Memory B cell (primary cell): Measurements from ENCODE around the gene GPR35.

Source experiments
- ATAC-seq: fragments of 150-1000 bp; cut with Tn5 transposase; 2 replicates; pipeline ENCODE4 v1.10.0; 2021; ENCODE audit warnings: low read depth, mild to moderate bottlenecking, moderate library complexity
- DNase-seq, 2 donors: peaks; one replicate each; pipeline ENCODE4 v3.0.0; 2022; ENCODE audit warnings: low spot score in 2 of 2
- H3K27ac Mint-ChIP-seq: one replicate; pipeline ENCODE4 v1.8.0; 2022; ENCODE audit warnings: mild to moderate bottlenecking, moderate library complexity, mixed read lengths
- H3K27me3 Mint-ChIP-seq: one replicate; pipeline ENCODE4 v1.8.0; 2022; ENCODE audit warnings: mixed read lengths
- H3K36me3 Mint-ChIP-seq: one replicate; pipeline ENCODE4 v1.8.0; 2022; ENCODE audit warnings: mild to moderate bottlenecking, mixed read lengths
- H3K4me1 Mint-ChIP-seq: one replicate; pipeline ENCODE4 v1.8.0; 2022; ENCODE audit warnings: mixed read lengths
- H3K4me3 Mint-ChIP-seq: one replicate; pipeline ENCODE4 v1.8.0; 2022; ENCODE audit warnings: mild to moderate bottlenecking, moderate library complexity, mixed read lengths
- H3K9me3 Mint-ChIP-seq: one replicate; pipeline ENCODE4 v1.8.0; 2022; ENCODE audit warnings: mixed read lengths

The GPR35 gene

DNA sequence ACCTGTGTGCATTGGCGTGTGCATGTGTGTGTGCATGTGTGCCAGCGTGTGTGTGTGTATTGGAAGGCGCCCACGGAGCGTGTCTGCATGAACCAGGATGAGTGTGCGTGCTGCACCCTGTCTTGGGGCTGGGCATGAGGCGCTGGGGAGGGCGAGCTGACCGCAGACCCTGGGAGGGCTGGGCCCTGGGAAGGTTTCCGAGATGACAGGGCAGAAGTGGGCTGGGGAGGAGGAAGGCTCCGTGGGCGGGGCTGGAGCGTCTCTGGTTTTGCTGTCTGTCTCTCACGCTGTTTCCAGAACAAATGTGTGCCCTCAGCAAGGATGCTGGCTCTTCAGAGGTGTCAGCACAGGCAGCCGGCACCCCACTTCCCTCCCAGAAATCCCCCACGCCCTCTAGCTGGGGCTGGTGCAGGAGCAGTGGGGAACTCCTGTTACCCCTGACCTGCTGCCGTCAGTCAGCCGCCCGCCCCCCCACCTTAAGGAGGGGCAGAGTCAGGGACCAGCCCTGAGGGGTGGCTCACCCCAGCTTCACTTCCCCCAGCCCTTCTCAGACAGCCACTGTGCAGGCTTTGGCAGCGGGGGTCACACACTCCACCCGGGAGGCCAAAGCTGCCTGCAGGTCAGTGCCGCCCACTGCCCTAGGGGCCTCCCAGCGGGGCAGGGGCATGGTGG, at the start of gene GPR35:
TSS of gene GPR35 (plus strand) at position 531 of the 672 bp plus-strand sequence. CDS start 4,473 bp downstream, outside the sequence.
- DNase-seq (peak; percentile 62 to 67), ATAC-seq (peak; percentile 87)
- H3K4me1 Mint-ChIP-seq: peaks cover 18% of the 10 kb centered on the region
- H3K27me3 Mint-ChIP-seq: peaks cover 13% of the 10 kb centered on the region
- peak within 1 kb of the TSS; percentile 76 for H3K27ac Mint-ChIP-seq
- no peaks in the 10 kb centered on the region for H3K9me3 Mint-ChIP-seq
- peaks cover 6% of the 10 kb centered on the region for H3K36me3 Mint-ChIP-seq
- peak within 1 kb of the TSS; percentile 21 for H3K4me3 Mint-ChIP-seq

GRCh38 chr2:240576036-240576435, 49.2 kb upstream of the GPR35 start:
- Mint-ChIP-seq H3K9me3 (no peaks in the 10 kb centered on the region), H3K36me3 (peaks cover 22% of the 10 kb centered on the region), H3K27me3 (no peaks in the 10 kb centered on the region), H3K27ac (no peak overlapping the region), H3K4me3 (no peak overlapping the region), H3K4me1 (peaks cover 21% of the 10 kb centered on the region)
- no peak for DNase-seq
- no peak for ATAC-seq

GRCh38 chr2:240576436-240577205, 48.7 kb upstream of the GPR35 start:
- DNase-seq: no peak
- H3K4me1 Mint-ChIP-seq: peaks cover 17% of the 10 kb centered on the region
- no peak overlapping the region for H3K27ac Mint-ChIP-seq

GRCh38 chr2:240577281-240578109, 47.8 kb upstream of the GPR35 start:
- H3K4me1 Mint-ChIP-seq: peaks cover 17% of the 10 kb centered on the region
- peaks cover 24% of the 10 kb centered on the region for H3K36me3 Mint-ChIP-seq
- DNase-seq (no peak), ATAC-seq (no peak)
- peaks cover 1% of the 10 kb centered on the region for H3K9me3 Mint-ChIP-seq
- no peak overlapping the region for H3K4me3 Mint-ChIP-seq
- no peak overlapping the region for H3K27ac Mint-ChIP-seq
- no peaks in the 10 kb centered on the region for H3K27me3 Mint-ChIP-seq

More at GRCh38 chr2:240576436-240577205, 48.7 kb upstream of the GPR35 start:
- Mint-ChIP-seq H3K36me3 (peaks cover 22% of the 10 kb centered on the region), H3K4me3 (no peak overlapping the region), H3K9me3 (no peaks in the 10 kb centered on the region), H3K27me3 (no peaks in the 10 kb centered on the region)
- ATAC-seq: no peak

GRCh38 chr2:240578110-240578450, 47.2 kb upstream of the GPR35 start:
- no peak overlapping the region for H3K27ac Mint-ChIP-seq
- H3K27me3 Mint-ChIP-seq: no peaks in the 10 kb centered on the region
- H3K4me1 Mint-ChIP-seq: peaks cover 17% of the 10 kb centered on the region
- no peak overlapping the region for H3K4me3 Mint-ChIP-seq
- DNase-seq (no peak), ATAC-seq (no peak)
- peaks cover 1% of the 10 kb centered on the region for H3K9me3 Mint-ChIP-seq
- H3K36me3 Mint-ChIP-seq: peaks cover 24% of the 10 kb centered on the region

DNA sequence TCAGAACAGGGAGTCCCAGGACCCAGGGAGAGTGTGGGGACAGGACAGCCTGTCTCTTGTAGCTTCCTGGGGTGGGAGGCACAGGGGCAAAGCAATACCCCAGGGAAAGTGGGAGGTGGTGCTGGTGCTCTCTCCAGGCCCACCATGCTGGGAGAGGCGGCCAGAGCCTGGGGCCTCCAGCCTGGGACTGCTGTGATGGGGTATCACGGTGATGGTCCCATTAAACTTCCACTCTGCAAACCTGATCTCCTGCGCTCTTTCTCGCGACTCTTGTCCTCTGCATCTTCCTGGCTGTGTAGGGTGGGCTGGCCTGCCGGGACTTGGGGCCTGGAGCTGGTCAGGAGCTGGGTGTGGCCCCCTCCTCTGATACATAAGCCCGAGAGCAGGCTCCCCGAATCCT, 46.8 kb upstream of the GPR35 start:
- peaks cover 1% of the 10 kb centered on the region for H3K9me3 Mint-ChIP-seq
- H3K36me3 Mint-ChIP-seq: peaks cover 24% of the 10 kb centered on the region
- peaks cover 17% of the 10 kb centered on the region for H3K4me1 Mint-ChIP-seq
- H3K27me3 Mint-ChIP-seq: no peaks in the 10 kb centered on the region
- ATAC-seq: no peak
- H3K4me3 Mint-ChIP-seq: no peak overlapping the region
- DNase-seq: no peak
- H3K27ac Mint-ChIP-seq: no peak overlapping the region

- no peak overlapping the region for H3K4me3 Mint-ChIP-seq
- H3K36me3 Mint-ChIP-seq: peaks cover 24% of the 10 kb centered on the region
Observed at GRCh38 chr2:240579071-240579762, 46.1 kb upstream of the GPR35 start.

GRCh38 chr2:240579771-240580614, 45.3 kb upstream of the GPR35 start:
- Mint-ChIP-seq H3K27me3 (no peaks in the 10 kb centered on the region), H3K36me3 (peaks cover 20% of the 10 kb centered on the region), H3K27ac (no peak overlapping the region), H3K4me1 (peaks cover 24% of the 10 kb centered on the region), H3K4me3 (no peak overlapping the region), H3K9me3 (peaks cover 1% of the 10 kb centered on the region)
- DNase-seq (peak; percentile 52 to 59), ATAC-seq (peak; percentile 71)

More at GRCh38 chr2:240579071-240579762, 46.1 kb upstream of the GPR35 start:
- no peak overlapping the region for H3K27ac Mint-ChIP-seq
- H3K9me3 Mint-ChIP-seq: peaks cover 1% of the 10 kb centered on the region
- ATAC-seq (no peak), DNase-seq (no peak)
- H3K4me1 Mint-ChIP-seq: peaks cover 17% of the 10 kb centered on the region
- no peaks in the 10 kb centered on the region for H3K27me3 Mint-ChIP-seq

- Mint-ChIP-seq H3K9me3 (peaks cover 1% of the 10 kb centered on the region), H3K4me1 (peaks cover 31% of the 10 kb centered on the region), H3K27ac (no peak overlapping the region), H3K36me3 (peaks cover 14% of the 10 kb centered on the region), H3K4me3 (no peak overlapping the region), H3K27me3 (no peaks in the 10 kb centered on the region)
- no peak for ATAC-seq
- DNase-seq: no peak
Observed at GRCh38 chr2:240581811-240582210, 43.5 kb upstream of the GPR35 start.

GRCh38 chr2:240582781-240583180, 42.5 kb upstream of the GPR35 start:
- Mint-ChIP-seq H3K4me1 (peaks cover 36% of the 10 kb centered on the region), H3K4me3 (no peak overlapping the region), H3K9me3 (peaks cover 1% of the 10 kb centered on the region), H3K27me3 (no peaks in the 10 kb centered on the region), H3K36me3 (peaks cover 11% of the 10 kb centered on the region), H3K27ac (no peak overlapping the region)
- ATAC-seq (no peak), DNase-seq (no peak)

DNA sequence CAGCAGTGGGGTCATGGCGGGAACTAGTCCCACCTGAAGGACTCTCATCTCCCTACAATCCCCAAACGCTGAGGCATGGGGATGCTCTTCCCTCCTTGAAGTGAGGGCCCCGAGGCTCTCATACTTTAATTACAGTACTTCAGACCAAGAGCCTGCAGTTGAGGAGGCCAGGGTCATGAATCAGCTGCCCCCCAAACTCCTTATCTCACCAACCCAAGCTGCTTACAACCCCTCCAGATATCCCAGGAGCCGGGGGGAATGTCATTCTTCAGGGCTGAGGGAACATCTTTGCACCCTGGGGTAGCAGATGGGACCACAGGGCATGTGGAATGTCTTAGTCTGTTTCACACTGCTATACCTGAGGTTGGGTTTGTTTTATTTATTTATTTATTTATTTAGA, 41.5 kb upstream of the GPR35 start:
- Mint-ChIP-seq H3K9me3 (peaks cover 1% of the 10 kb centered on the region), H3K4me1 (peaks cover 46% of the 10 kb centered on the region), H3K27ac (peak overlapping the region; percentile 93), H3K4me3 (no peak overlapping the region), H3K36me3 (peaks cover 10% of the 10 kb centered on the region), H3K27me3 (no peaks in the 10 kb centered on the region)
- ATAC-seq: no peak
- DNase-seq: no peak

GRCh38 chr2:240584486-240585031, 40.7 kb upstream of the GPR35 start:
- peak overlapping the region; percentile 89 for H3K4me3 Mint-ChIP-seq
- peaks cover 10% of the 10 kb centered on the region for H3K36me3 Mint-ChIP-seq
- H3K27ac Mint-ChIP-seq: peak overlapping the region; percentile 93
- peaks cover 41% of the 10 kb centered on the region for H3K4me1 Mint-ChIP-seq
- DNase-seq (peak; percentile 25 to 48), ATAC-seq (peak; percentile 16)
- no peaks in the 10 kb centered on the region for H3K27me3 Mint-ChIP-seq
- H3K9me3 Mint-ChIP-seq: peaks cover 1% of the 10 kb centered on the region
